ENCODE data around the gene PSMB9. TPM values are rescaled to one million over a fixed set of nuclear protein-coding genes. Genes with fewer than 3 reads are reported as not detected.
A peak's percentile ranks its signal among the peaks of the same experiment; 100 is the strongest.

PSMB9 gene
- total and polyA plus RNA-seq, 9 of the 15 experiments (the other 6 are each of a cell fraction or from before 2014, with no cell fraction given) = 1.1 to 3.7 (median 2.4) TPM

GRCh38 chr6:32838114-32838958 is 15.7 kb upstream of the PSMB9 start, which contains the start of gene TAP2 (continued):
- no peak for TF ChIP-seq TFAM (CRISPR knock-in tag; conservative IDR thresholded peaks at IDR 0.05)
- TF ChIP-seq ZNF311 (CRISPR knock-in tag; IDR thresholded peaks at IDR 0.05) = no peak
- no peak for TF ChIP-seq ZNF12 (CRISPR knock-in tag; IDR thresholded peaks at IDR 0.05)
- TF ChIP-seq ELK1 (CRISPR knock-in tag; IDR thresholded peaks at IDR 0.05) = no peak
- TF ChIP-seq CUX1 (CRISPR knock-in tag; IDR thresholded peaks at IDR 0.05) = no peak
- no peak for TF ChIP-seq SP2 (IDR thresholded peaks at IDR 0.05; ENCODE audit: extremely low read depth, low read depth, low read length, poor library complexity, severe bottlenecking)
- no peak for TF ChIP-seq OTX1 (CRISPR knock-in tag; IDR thresholded peaks at IDR 0.05)
- TF ChIP-seq ZNF785 (CRISPR knock-in tag; IDR thresholded peaks at IDR 0.05) = no peak
- TF ChIP-seq ZNF282 (CRISPR knock-in tag; IDR thresholded peaks at IDR 0.05) = no peak
- TF ChIP-seq RBM15 (IDR thresholded peaks at IDR 0.05; ENCODE audit: insufficient read depth, low read length) = no peak
- TF ChIP-seq TBL1XR1 (IDR thresholded peaks at IDR 0.05; ENCODE audit: low read length in 2 of 2) = no peak
- no peak for TF ChIP-seq NFRKB (IDR thresholded peaks at IDR 0.05; ENCODE audit: low read depth)
- TF ChIP-seq ZNF780A (CRISPR knock-in tag; IDR thresholded peaks at IDR 0.05) = no peak
- no peak; the same call in 1 of the 2 replicates for TF ChIP-seq LCOR (CRISPR knock-in tag; IDR thresholded peaks at IDR 0.05)
- TF ChIP-seq ZNF778 (CRISPR knock-in tag; IDR thresholded peaks at IDR 0.05) = no peak
- TF ChIP-seq JUNB (CRISPR knock-in tag; conservative IDR thresholded peaks at IDR 0.05) = no peak
- no peak for TF ChIP-seq BDP1 (IDR thresholded peaks at IDR 0.05; ENCODE audit: insufficient read depth, insufficient read length)
- TF ChIP-seq SRSF9 (IDR thresholded peaks at IDR 0.05; ENCODE audit: borderline replicate concordance, low read depth, low read length) = no peak
- TF ChIP-seq PBX2 (CRISPR knock-in tag; IDR thresholded peaks at IDR 0.05; ENCODE audit: low read depth) = no peak
- TF ChIP-seq PBX2 (tag; conservative IDR thresholded peaks at IDR 0.05; ENCODE audit: low read depth) = 0 out of 2 replicates have a peak, but pooled peaks have one; percentile 7
- no peak for TF ChIP-seq MCM3 (IDR thresholded peaks at IDR 0.05)

All from K562 (cell line).